ENCODE data around the gene NRG2.

Gene NRG2

DNA sequence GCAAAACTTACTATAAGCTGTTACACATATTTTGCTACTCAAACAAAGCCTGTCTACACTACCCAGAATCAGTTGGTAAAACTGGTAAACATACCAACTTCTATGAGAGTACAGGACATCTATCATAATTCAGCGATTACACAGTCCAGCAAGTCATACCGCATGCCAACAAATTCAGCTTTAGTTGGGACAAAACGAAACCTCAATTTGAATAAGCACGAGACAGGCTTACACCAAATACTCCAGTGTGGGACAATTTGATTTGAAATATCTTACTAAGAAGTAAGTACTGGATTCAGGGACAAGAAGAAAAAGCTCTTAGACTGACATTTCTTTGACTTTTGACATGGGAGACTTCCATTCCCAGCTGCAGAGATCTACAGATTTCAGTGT lies 2.0 kb downstream of the NRG2 start:
- H3K9me3 ChIP-seq (ENCODE audit: control insufficient read depth, low read depth, low read length): no peaks in the 10 kb centered on the region
- no peaks in the 10 kb centered on the region for H3K36me3 ChIP-seq (ENCODE audit: control insufficient read depth, low read depth, low read length)
- H3K9ac ChIP-seq (ENCODE audit: low read length): no peak overlapping the region
- H3K4me1 ChIP-seq (ENCODE audit: control insufficient read depth, low read depth, low read length): peaks cover 11% of the 10 kb centered on the region
- peaks cover 91% of the 10 kb centered on the region for H3K27me3 ChIP-seq (ENCODE audit: control insufficient read depth, insufficient read depth, low read length)
- H3K27ac ChIP-seq (ENCODE audit: low read length): no peak overlapping the region
- no peak overlapping the region for H3K4me3 ChIP-seq (ENCODE audit: low read length)

DNA sequence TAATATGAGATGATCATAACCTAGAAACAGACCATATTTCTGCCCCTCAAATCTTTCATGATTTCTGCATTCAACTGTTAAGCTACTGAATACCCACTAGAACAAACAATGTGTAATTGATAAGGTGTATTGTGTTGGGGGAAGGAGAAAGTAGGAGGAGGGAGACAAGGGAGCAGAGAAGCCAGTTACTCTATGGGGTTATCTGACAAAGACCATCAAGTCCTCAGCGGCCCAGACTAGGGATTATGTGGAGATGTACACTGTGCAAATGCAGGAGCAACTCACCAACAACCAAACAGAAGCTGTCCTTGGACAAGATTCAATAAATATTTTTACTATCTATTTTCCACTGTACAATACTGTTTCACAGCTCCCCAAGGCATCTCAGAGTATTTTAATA lies 2.7 kb downstream of the NRG2 start:
- Histone ChIP-seq H3K4me1 (ENCODE audit: control insufficient read depth, low read depth, low read length) (peaks cover 11% of the 10 kb centered on the region), H3K9ac (ENCODE audit: low read length) (no peak overlapping the region), H3K36me3 (ENCODE audit: control insufficient read depth, low read depth, low read length) (no peaks in the 10 kb centered on the region), H3K9me3 (ENCODE audit: control insufficient read depth, low read depth, low read length) (no peaks in the 10 kb centered on the region), H3K4me3 (ENCODE audit: low read length) (no peak overlapping the region), H3K27me3 (ENCODE audit: control insufficient read depth, insufficient read depth, low read length) (peaks cover 85% of the 10 kb centered on the region), H3K27ac (ENCODE audit: low read length) (no peak overlapping the region)

DNA sequence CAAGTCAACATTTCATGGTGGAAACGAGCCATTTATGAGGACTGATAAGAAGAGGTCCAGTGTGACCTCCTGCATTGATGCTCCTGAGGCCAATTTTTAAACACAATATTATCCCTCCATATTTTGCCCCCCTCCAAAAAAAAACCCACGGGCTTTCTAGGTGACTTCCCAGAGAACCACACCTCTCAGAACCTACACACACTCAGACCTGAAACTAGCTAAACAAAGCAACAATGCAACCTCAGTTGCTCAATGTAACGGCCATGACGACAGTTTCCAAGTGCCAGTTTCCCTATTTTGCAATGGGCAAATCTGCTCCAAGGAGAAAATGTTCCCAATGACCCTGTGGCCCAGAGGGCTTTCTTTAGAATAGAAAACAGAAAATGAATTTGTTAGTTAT lies 3.5 kb downstream of the NRG2 start:
- Histone ChIP-seq H3K27me3 (ENCODE audit: control insufficient read depth, insufficient read depth, low read length) (peaks cover 77% of the 10 kb centered on the region), H3K4me3 (ENCODE audit: low read length) (no peak overlapping the region), H3K36me3 (ENCODE audit: control insufficient read depth, low read depth, low read length) (no peaks in the 10 kb centered on the region), H3K27ac (ENCODE audit: low read length) (no peak overlapping the region), H3K9ac (ENCODE audit: low read length) (no peak overlapping the region), H3K9me3 (ENCODE audit: control insufficient read depth, low read depth, low read length) (no peaks in the 10 kb centered on the region), H3K4me1 (ENCODE audit: control insufficient read depth, low read depth, low read length) (peaks cover 11% of the 10 kb centered on the region)

DNA sequence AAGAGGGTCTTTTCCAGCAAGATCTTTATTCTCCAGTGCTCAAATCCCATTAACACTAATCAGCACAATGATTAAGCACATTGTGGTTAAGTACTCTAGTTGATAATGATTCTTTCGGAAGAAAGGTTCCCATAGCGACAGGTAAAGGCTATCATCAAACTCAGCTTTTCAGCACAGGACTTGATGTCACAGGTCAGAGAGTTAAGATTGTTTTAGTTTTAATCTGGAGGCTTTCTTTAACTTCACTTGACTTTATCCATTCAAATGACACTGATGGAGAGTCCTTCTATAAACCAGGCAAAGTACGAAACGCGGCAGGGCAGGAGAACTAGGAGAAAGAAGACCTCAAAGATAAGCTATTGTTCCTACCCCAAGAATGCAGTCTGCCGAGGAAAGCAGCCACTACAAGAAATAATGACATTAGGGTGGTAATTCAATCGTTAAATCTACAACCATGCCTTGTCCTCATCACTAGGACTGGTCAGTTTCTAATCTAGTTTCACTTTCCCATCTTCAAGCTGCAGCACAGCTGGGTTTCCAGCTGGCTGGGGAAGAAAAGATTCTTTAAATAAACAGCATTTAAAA lies 4.6 kb downstream of the NRG2 start:
- peaks cover 67% of the 10 kb centered on the region for H3K27me3 ChIP-seq (ENCODE audit: control insufficient read depth, insufficient read depth, low read length)

DNA sequence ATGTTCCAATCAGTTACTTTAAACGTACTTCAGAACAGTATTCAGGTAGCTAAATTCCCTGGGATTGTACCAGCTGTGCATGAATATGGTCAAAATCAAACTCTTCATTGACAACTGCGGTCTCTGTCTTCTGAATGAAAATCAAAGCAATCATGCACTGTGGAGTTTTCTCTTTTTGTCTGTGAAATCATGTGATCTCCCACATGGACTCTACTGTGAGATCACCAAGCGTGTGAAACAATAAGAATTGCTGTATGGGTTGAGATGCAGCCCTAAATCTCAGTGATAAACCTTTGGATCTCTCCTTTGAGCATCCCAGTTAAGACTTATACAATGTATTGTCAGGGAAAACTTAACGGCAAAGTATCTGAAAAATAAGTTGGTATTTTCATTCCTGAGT lies 6.1 kb downstream of the NRG2 start:
- H3K4me1 ChIP-seq (ENCODE audit: control insufficient read depth, low read depth, low read length): peaks cover 5% of the 10 kb centered on the region
- no peak overlapping the region for H3K4me3 ChIP-seq (ENCODE audit: low read length)
- no peak overlapping the region for H3K9ac ChIP-seq (ENCODE audit: low read length)
- peaks cover 56% of the 10 kb centered on the region for H3K27me3 ChIP-seq (ENCODE audit: control insufficient read depth, insufficient read depth, low read length)
- no peaks in the 10 kb centered on the region for H3K36me3 ChIP-seq (ENCODE audit: control insufficient read depth, low read depth, low read length)
- H3K9me3 ChIP-seq (ENCODE audit: control insufficient read depth, low read depth, low read length): no peaks in the 10 kb centered on the region
- H3K27ac ChIP-seq (ENCODE audit: low read length): no peak overlapping the region

More for the DNA sequence above, 4.6 kb downstream of the NRG2 start:
- no peak overlapping the region for H3K27ac ChIP-seq (ENCODE audit: low read length)
- H3K9ac ChIP-seq (ENCODE audit: low read length): no peak overlapping the region
- H3K4me3 ChIP-seq (ENCODE audit: low read length): no peak overlapping the region
- no peaks in the 10 kb centered on the region for H3K9me3 ChIP-seq (ENCODE audit: control insufficient read depth, low read depth, low read length)
- peaks cover 5% of the 10 kb centered on the region for H3K4me1 ChIP-seq (ENCODE audit: control insufficient read depth, low read depth, low read length)
- H3K36me3 ChIP-seq (ENCODE audit: control insufficient read depth, low read depth, low read length): no peaks in the 10 kb centered on the region

DNA sequence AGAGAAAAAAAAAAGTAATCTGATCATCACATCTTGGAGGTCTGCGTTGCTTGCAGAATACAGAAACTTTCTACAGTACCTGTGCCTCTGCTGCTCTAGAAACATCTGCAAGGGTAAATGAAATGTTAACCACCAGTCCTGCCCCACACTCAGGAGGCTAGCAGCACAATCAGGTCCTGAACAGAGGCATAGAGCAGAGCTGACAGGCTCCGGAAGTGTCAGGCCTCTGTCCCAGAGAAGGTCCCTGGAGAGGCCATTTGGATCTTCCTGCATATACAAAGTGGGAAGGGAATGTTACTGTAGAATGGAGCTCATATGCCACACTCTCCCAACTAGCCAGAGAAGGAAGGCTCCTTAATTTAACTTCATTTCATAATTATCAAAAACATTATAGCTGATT lies 7.2 kb downstream of the NRG2 start:
- Histone ChIP-seq H3K9ac (ENCODE audit: low read length) (no peak overlapping the region), H3K27me3 (ENCODE audit: control insufficient read depth, insufficient read depth, low read length) (peaks cover 45% of the 10 kb centered on the region), H3K27ac (ENCODE audit: low read length) (no peak overlapping the region), H3K9me3 (ENCODE audit: control insufficient read depth, low read depth, low read length) (no peaks in the 10 kb centered on the region), H3K36me3 (ENCODE audit: control insufficient read depth, low read depth, low read length) (no peaks in the 10 kb centered on the region), H3K4me3 (ENCODE audit: low read length) (no peak overlapping the region), H3K4me1 (ENCODE audit: control insufficient read depth, low read depth, low read length) (no peaks in the 10 kb centered on the region)

DNA sequence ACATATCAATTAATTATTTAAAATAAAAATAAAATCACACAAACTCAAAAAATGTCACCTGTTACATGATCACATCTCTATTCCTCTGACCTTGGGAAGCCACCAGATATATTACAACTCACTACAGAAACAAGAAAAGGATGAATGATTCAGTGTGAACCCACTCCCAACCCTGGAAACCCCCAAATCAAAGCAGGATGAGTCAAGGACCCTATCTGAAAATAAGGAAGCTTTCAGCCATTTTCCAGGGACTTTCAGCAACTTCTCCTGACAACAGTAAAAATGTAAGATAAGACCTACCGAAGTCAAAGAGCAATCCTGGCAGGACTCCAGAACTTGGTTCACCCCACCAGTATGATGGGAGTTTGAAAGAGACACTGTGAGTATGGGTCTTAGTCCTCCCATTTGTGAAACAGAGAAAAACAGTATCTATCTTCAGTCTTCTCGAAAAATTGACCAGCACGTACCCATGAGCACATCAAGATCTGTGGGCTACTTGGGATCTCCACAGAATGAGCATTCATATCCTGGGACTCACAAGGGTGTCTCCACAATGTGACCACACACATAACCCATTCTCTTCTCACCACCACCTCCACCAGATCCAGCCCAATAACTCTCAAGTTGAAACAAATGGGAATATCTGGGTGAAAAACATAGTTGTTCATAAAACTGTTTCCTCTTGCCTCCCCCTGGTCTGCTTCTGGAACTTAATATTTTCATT lies 9.9 kb downstream of the NRG2 start:
- Histone ChIP-seq H3K9me3 (ENCODE audit: control insufficient read depth, low read depth, low read length) (no peaks in the 10 kb centered on the region), H3K27ac (ENCODE audit: low read length) (no peak overlapping the region), H3K27me3 (ENCODE audit: control insufficient read depth, insufficient read depth, low read length) (peaks cover 18% of the 10 kb centered on the region), H3K4me1 (ENCODE audit: control insufficient read depth, low read depth, low read length) (no peaks in the 10 kb centered on the region), H3K4me3 (ENCODE audit: low read length) (no peak overlapping the region), H3K9ac (ENCODE audit: low read length) (no peak overlapping the region), H3K36me3 (ENCODE audit: control insufficient read depth, low read depth, low read length) (no peaks in the 10 kb centered on the region)

DNA sequence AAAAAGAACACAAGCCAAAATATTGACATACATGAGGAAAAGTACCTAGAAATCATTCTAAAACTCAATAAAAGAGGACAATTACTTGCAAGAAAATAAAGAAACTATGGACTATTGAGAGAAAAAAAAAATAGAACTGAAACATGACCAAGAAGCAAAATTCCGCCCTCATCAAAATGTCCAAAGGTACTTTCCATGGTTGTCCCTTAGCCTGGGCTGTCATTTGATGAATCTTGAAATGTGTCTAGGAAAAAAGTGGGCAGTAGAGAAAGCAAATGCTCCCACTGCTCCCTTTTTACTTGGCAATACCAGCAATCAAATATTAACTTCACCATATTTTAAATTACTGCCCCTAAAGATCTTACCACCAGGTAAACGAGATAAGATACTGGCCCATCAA lies 10.8 kb downstream of the NRG2 start:
- Histone ChIP-seq H3K4me1 (ENCODE audit: control insufficient read depth, low read depth, low read length) (no peaks in the 10 kb centered on the region), H3K36me3 (ENCODE audit: control insufficient read depth, low read depth, low read length) (no peaks in the 10 kb centered on the region), H3K4me3 (ENCODE audit: low read length) (no peak overlapping the region), H3K9ac (ENCODE audit: low read length) (no peak overlapping the region), H3K9me3 (ENCODE audit: control insufficient read depth, low read depth, low read length) (no peaks in the 10 kb centered on the region), H3K27me3 (ENCODE audit: control insufficient read depth, insufficient read depth, low read length) (peaks cover 15% of the 10 kb centered on the region), H3K27ac (ENCODE audit: low read length) (no peak overlapping the region)

DNA sequence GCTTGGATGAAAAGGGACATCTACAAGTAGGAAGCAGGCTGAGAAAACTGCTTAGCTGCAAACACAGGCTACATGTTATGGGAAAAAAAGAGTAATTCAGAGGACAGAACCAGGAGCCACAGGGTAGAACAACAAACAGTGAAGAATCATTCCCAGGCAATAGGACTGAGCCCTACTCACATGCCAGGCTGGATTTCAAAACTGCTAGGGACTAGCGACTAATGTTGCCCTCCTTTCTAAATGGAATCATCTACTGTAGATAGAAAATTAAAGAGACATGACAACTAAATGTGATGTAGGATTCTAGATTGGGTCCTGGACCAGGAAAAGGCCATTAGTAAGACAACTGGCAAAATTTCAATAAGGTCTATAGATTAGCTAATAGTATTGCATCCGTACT lies 15.3 kb downstream of the NRG2 start:
- H3K27ac ChIP-seq (ENCODE audit: low read length): no peak overlapping the region
- H3K27me3 ChIP-seq (ENCODE audit: control insufficient read depth, insufficient read depth, low read length): no peaks in the 10 kb centered on the region

DNA sequence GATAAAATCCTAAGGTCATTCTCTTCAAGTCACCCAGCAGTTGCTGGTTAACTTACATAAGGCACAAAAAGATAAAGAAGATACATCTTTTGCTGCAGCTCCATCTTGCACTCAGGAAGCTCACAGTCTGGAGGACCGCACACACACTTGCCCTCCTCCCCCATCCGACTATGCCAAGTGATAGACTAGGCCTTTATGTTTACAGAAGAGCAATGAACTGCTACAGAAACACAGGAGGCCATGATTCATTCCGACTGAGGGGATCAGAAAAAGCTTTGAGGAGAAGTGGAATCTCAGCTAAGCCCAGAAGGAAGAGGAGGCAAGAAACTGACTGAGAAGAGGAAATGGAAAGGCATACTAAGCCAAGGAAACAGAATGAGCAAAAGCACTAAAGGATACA lies 17.4 kb downstream of the NRG2 start:
- Histone ChIP-seq H3K4me1 (ENCODE audit: control insufficient read depth, low read depth, low read length) (no peaks in the 10 kb centered on the region), H3K27me3 (ENCODE audit: control insufficient read depth, insufficient read depth, low read length) (peaks cover 7% of the 10 kb centered on the region), H3K9me3 (ENCODE audit: control insufficient read depth, low read depth, low read length) (no peaks in the 10 kb centered on the region), H3K36me3 (ENCODE audit: control insufficient read depth, low read depth, low read length) (no peaks in the 10 kb centered on the region), H3K9ac (ENCODE audit: low read length) (no peak overlapping the region), H3K27ac (ENCODE audit: low read length) (no peak overlapping the region), H3K4me3 (ENCODE audit: low read length) (no peak overlapping the region)

More for the DNA sequence above, 15.3 kb downstream of the NRG2 start:
- Histone ChIP-seq H3K9ac (ENCODE audit: low read length) (no peak overlapping the region), H3K9me3 (ENCODE audit: control insufficient read depth, low read depth, low read length) (no peaks in the 10 kb centered on the region), H3K4me1 (ENCODE audit: control insufficient read depth, low read depth, low read length) (no peaks in the 10 kb centered on the region), H3K4me3 (ENCODE audit: low read length) (no peak overlapping the region), H3K36me3 (ENCODE audit: control insufficient read depth, low read depth, low read length) (no peaks in the 10 kb centered on the region)

DNA sequence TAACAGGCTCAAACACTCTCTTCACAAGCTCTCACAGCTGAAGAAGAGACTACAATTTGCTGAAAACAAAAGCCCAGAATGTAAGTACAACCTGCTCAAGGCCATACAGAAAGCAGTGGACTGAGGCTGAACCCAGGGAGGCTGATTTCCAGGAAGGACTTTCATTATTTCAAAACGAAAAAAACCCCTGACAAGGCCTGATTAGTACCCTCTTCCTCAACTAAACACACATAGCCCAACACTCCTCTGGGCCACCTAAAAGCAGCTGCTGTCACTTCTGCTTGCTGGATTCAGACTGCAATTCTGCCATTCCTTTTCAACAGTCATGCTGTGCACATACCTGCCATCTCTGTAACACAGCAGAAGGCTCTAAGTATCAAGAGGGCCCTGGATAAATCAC lies 18.2 kb downstream of the NRG2 start:
- Histone ChIP-seq H3K27me3 (ENCODE audit: control insufficient read depth, insufficient read depth, low read length) (peaks cover 8% of the 10 kb centered on the region), H3K9ac (ENCODE audit: low read length) (no peak overlapping the region), H3K4me3 (ENCODE audit: low read length) (no peak overlapping the region), H3K36me3 (ENCODE audit: control insufficient read depth, low read depth, low read length) (no peaks in the 10 kb centered on the region), H3K27ac (ENCODE audit: low read length) (no peak overlapping the region), H3K4me1 (ENCODE audit: control insufficient read depth, low read depth, low read length) (no peaks in the 10 kb centered on the region), H3K9me3 (ENCODE audit: control insufficient read depth, low read depth, low read length) (no peaks in the 10 kb centered on the region)

DNA sequence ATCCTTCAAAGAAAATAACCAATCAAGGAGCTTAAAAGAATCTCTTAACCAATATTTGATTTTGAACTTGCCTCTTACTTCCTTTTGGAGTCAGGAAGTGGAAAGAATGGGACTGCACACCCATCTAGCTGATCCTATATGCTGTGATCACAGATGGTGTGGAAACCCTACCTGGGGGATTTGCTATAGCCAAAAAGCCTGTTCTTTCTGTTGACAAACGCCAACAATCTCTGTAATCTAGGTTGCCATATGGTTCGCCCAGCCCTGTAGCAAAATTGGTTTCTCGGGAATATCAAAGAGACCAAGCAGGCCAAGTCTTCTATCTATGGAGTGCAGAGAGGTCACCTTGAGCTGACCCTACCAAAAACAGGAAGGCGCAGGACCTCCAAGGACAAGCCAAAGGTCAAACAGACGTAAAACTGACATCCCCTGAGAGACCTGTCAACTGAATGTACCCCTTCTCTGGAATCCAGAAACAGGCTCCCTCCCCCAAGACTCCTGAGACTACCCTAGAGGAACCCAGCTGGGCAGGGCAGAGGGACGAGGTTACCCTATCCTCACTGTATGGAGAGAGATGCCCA lies 19.4 kb downstream of the NRG2 start:
- no peaks in the 10 kb centered on the region for H3K9me3 ChIP-seq (ENCODE audit: control insufficient read depth, low read depth, low read length)
- no peak overlapping the region for H3K9ac ChIP-seq (ENCODE audit: low read length)
- H3K4me3 ChIP-seq (ENCODE audit: low read length): no peak overlapping the region
- H3K27me3 ChIP-seq (ENCODE audit: control insufficient read depth, insufficient read depth, low read length): peaks cover 8% of the 10 kb centered on the region
- no peaks in the 10 kb centered on the region for H3K36me3 ChIP-seq (ENCODE audit: control insufficient read depth, low read depth, low read length)
- H3K4me1 ChIP-seq (ENCODE audit: control insufficient read depth, low read depth, low read length): no peaks in the 10 kb centered on the region
- H3K27ac ChIP-seq (ENCODE audit: low read length): no peak overlapping the region
